ENCODE data around the gene NECTIN3.

- TF ChIP-seq POLR2A (IDR thresholded peaks at IDR 0.05) (no peak), CTCF (IDR thresholded peaks at IDR 0.05 in 4 of 5, conservative IDR thresholded peaks at IDR 0.05 in 1 of 5) (no peak)
Measured at GRCh38 chr3:111106993-111107661, 35.5 kb downstream of the NECTIN3 start.

Measured in gastrocnemius medialis (tissue), 4 donors.